Body of pancreas (tissue), 4 donors: ENCODE results near the gene HDHD5.

ENCODE experiments used
- CTCF ChIP-seq, 7 experiments: fragments of 450-650 bp in 4 of 7; fragments of 200-600 bp in 3 of 7; sonication (generic) in 3 of 7; IDR thresholded peaks; one replicate each; pipeline ENCODE4 v1.5.1; 2016 to 2019; ENCODE audit warnings: antibody characterized with exemption in 7 of 7
- POLR2A ChIP-seq, 3 donors: fragments of 450-650 bp; IDR thresholded peaks; one replicate each; pipeline ENCODE4 v1.6.1; 2016; ENCODE audit warnings: antibody characterized with exemption in 3 of 3, mild to moderate bottlenecking in 2 of 3

- no peak for TF ChIP-seq CTCF (IDR thresholded peaks at IDR 0.05)
- no peak for TF ChIP-seq POLR2A (IDR thresholded peaks at IDR 0.05)
These were observed 5.4 kb upstream of the HDHD5 start for GRCh38 chr22:17164392-17165024.
